ENCODE data around the gene TLCD2. TPM values are rescaled to one million over a fixed set of nuclear protein-coding genes. Genes with fewer than 3 reads are reported as not detected.

The TLCD2 gene
- total and polyA plus RNA-seq, 2 experiments from 2014 or later, result 0.70 to 1.4 TPM

DNA sequence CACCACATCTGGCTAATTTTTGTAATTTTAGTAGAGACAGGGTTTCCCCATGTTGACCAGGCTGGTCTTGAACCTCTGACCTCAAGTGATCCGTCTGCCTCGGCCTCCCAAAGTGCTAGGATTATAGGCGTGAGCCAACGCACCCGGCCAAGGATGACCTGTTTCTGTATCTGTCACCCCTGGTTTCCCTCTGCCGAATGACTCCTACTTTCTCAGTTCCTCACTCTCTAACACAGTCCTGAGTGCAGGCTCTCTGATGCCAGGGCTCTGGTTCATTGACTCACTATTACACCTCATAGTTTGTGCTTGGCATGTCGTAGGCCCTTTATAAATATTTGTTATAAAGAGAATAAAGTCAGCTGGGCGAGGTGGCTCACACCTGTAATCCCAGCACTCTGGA lies 14.8 kb downstream of the TLCD2 start (continued):
- no peak for TF ChIP-seq ZNF462 (CRISPR knock-in tag; IDR thresholded peaks at IDR 0.05)
- TF ChIP-seq POLR2AphosphoS5 (IDR thresholded peaks at IDR 0.05; ENCODE audit: low read depth), result no peak
- TF ChIP-seq EZH2phosphoT487 (IDR thresholded peaks at IDR 0.05; ENCODE audit: unreplicated experiment), result no peak
- no peak for TF ChIP-seq STAT1 (IDR thresholded peaks at IDR 0.05; ENCODE audit: unreplicated experiment)
- no peak for TF ChIP-seq JUNB (IDR thresholded peaks at IDR 0.05; ENCODE audit: unreplicated experiment)

GRCh38 chr17:1693339-1693738 lies 16.8 kb downstream of the TLCD2 start:
- H3K27me3 Mint-ChIP-seq (ENCODE audit: insufficient read depth, low read depth, poor library complexity), result peaks cover 13% of the 10 kb centered on the region
- peaks cover 31% of the 10 kb centered on the region for H3K9me3 Mint-ChIP-seq
- no peaks in the 10 kb centered on the region; the same call in 2 of the 3 replicates for H3K4me1 Mint-ChIP-seq
- no peak overlapping the region for H3K4me3 Mint-ChIP-seq
- H3K27ac Mint-ChIP-seq, result no peak overlapping the region
- H3K36me3 ChIP-seq (ENCODE audit: insufficient read depth), result no peaks in the 10 kb centered on the region
- no peak overlapping the region for H3K4me3 ChIP-seq
- no peak overlapping the region for H3K4me2 ChIP-seq
- no peak overlapping the region for H2AFZ ChIP-seq
- TF ChIP-seq, protein P1, sequence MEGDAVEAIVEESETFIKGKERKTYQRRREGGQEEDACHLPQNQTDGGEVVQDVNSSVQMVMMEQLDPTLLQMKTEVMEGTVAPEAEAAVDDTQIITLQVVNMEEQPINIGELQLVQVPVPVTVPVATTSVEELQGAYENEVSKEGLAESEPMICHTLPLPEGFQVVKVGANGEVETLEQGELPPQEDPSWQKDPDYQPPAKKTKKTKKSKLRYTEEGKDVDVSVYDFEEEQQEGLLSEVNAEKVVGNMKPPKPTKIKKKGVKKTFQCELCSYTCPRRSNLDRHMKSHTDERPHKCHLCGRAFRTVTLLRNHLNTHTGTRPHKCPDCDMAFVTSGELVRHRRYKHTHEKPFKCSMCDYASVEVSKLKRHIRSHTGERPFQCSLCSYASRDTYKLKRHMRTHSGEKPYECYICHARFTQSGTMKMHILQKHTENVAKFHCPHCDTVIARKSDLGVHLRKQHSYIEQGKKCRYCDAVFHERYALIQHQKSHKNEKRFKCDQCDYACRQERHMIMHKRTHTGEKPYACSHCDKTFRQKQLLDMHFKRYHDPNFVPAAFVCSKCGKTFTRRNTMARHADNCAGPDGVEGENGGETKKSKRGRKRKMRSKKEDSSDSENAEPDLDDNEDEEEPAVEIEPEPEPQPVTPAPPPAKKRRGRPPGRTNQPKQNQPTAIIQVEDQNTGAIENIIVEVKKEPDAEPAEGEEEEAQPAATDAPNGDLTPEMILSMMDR (conservative IDR thresholded peaks at IDR 0.05; ENCODE audit: low read depth in 2 of 2), result no peak
- TF ChIP-seq STAT1 (IDR thresholded peaks at IDR 0.05; ENCODE audit: unreplicated experiment) (no peak), EZH2phosphoT487 (IDR thresholded peaks at IDR 0.05; ENCODE audit: unreplicated experiment) (no peak), POLR2AphosphoS5 (IDR thresholded peaks at IDR 0.05; ENCODE audit: low read depth) (no peak), CREB1 (CRISPR knock-in tag; IDR thresholded peaks at IDR 0.05; ENCODE audit: low read depth) (no peak)
- no peaks in the 10 kb centered on the region for H4K20me1 ChIP-seq (replicated peaks; ENCODE audit: insufficient read depth)
- H3K9me2 ChIP-seq (ENCODE audit: insufficient read depth), result no peaks in the 10 kb centered on the region; the same call in 1 of the 2 replicates
- DNase-seq (ENCODE audit: low spot score), result no peak
- H3K4me1 ChIP-seq (ENCODE audit: insufficient read depth), result no peaks in the 10 kb centered on the region
- H3K27me3 ChIP-seq (ENCODE audit: insufficient read depth), result no peaks in the 10 kb centered on the region
- no peak overlapping the region for H3K27ac ChIP-seq (ENCODE audit: low read depth)
- H3K36me3 Mint-ChIP-seq (ENCODE audit: low read depth), result peaks cover 17% of the 10 kb centered on the region
- H3K79me2 ChIP-seq (replicated peaks; ENCODE audit: insufficient read depth), result no peaks in the 10 kb centered on the region
- ATAC-seq, result no peak
- H3F3A ChIP-seq (replicated peaks; ENCODE audit: low read depth), result no peaks in the 10 kb centered on the region

Measured in GM23338 (cell line).